UCSD-AML1 (cell line): ENCODE data around the gene CENPB.

Source experiments
- DNase-seq: peaks from one replicate; lab custom pipeline; 2025; ENCODE audit not compliant: unreplicated experiment; lab: John Stamatoyannopoulos, UW

Gene CENPB

GRCh38 chr20:3812259-3812681, 25.7 kb upstream of the CENPB start:
- no peak for DNase-seq

- DNase-seq = peak; percentile 72
Measured at GRCh38 chr20:3811467-3812258, 25.1 kb upstream of the CENPB start.

GRCh38 chr20:3808544-3808943, 22.0 kb upstream of the CENPB start:
- DNase-seq = no peak

GRCh38 chr20:3804781-3805180, 18.2 kb upstream of the CENPB start:
- DNase-seq = no peak

- DNase-seq = no peak
Measured at GRCh38 chr20:3804254-3804751, 17.8 kb upstream of the CENPB start.

- no peak for DNase-seq
Measured at GRCh38 chr20:3803854-3804253, 17.3 kb upstream of the CENPB start.

- DNase-seq = no peak
Measured at GRCh38 chr20:3803289-3803688, 16.7 kb upstream of the CENPB start.

- DNase-seq = no peak
Measured at GRCh38 chr20:3802524-3803239, 16.1 kb upstream of the CENPB start.

GRCh38 chr20:3801846-3802245, 15.3 kb upstream of the CENPB start:
- DNase-seq = no peak

GRCh38 chr20:3801299-3801698, 14.8 kb upstream of the CENPB start:
- DNase-seq = no peak

- DNase-seq = no peak
Measured at GRCh38 chr20:3800878-3801260, 14.3 kb upstream of the CENPB start.

- no peak for DNase-seq
Measured at GRCh38 chr20:3800256-3800877, 13.8 kb upstream of the CENPB start.

GRCh38 chr20:3798908-3799248, 12.3 kb upstream of the CENPB start:
- no peak for DNase-seq

- DNase-seq = no peak
Measured at GRCh38 chr20:3798373-3798768, 11.8 kb upstream of the CENPB start.

- DNase-seq = no peak
Measured at GRCh38 chr20:3797592-3798372, 11.2 kb upstream of the CENPB start.

GRCh38 chr20:3797226-3797545, 10.6 kb upstream of the CENPB start:
- DNase-seq = no peak

GRCh38 chr20:3796477-3797225, 10.1 kb upstream of the CENPB start:
- DNase-seq = no peak

- DNase-seq = peak; percentile 82
Measured at GRCh38 chr20:3795511-3796468, 9.2 kb upstream of the CENPB start, which contains the start of gene CDC25B. CDC25B (plus strand) TSS chr20:3796310; CDS start chr20:3796532, 222 bp downstream.

GRCh38 chr20:3794701-3795420, 8.3 kb upstream of the CENPB start:
- DNase-seq = no peak
